IMR-90 (cell line): ENCODE data around the gene CACNA2D3. TPM values are rescaled to one million over a fixed set of nuclear protein-coding genes. Genes with fewer than 3 reads are reported as not detected.

Experiments used
- ATAC-seq: fragments of 200-7000 bp; cut with Tn5 transposase; 2 replicates; pipeline ENCODE4 v1.9.1; 2020; ENCODE audit warnings: low read depth, mild to moderate bottlenecking, moderate library complexity
- BruUV-seq: library from RNA; stranded (reverse); fragments of 400-500 nt; replicated peaks from 2 replicates; lab custom pipeline; 2021; lab: Mats Ljungman, UMichigan
- CTCF ChIA-PET: fragments of 300-600 bp; formaldehyde crosslinking; extraction: SDS; loops from one replicate; lab custom pipeline; 2021; ENCODE audit warnings: antibody characterized with exemption; lab: Yijun Ruan, JAX
- POLR2A ChIA-PET: fragments of 300-600 bp; sonication (Branson Sonifier 250); formaldehyde crosslinking; loops from one replicate; lab custom pipeline; 2022; ENCODE audit warnings: antibody characterized with exemption; ENCODE audit not compliant: unreplicated experiment; lab: Charles Lee
- DNase-seq: peaks from one replicate; pipeline ENCODE4 v3.0.0; 2013
- H2AFZ ChIP-seq: replicated peaks from 2 replicates; pipeline ENCODE3; 2013; ENCODE audit warnings: low read length, mild to moderate bottlenecking; ENCODE audit not compliant: poor library complexity
- H2AK5ac ChIP-seq: 2 replicates; pipeline ENCODE4 v1.6.1; 2013; ENCODE audit warnings: low read depth, low read length, inconsistent platforms
- H2AK9ac ChIP-seq: replicated peaks from 2 replicates; pipeline ENCODE3; 2013; ENCODE audit warnings: mild to moderate bottlenecking, low read depth, low read length, moderate library complexity; ENCODE audit not compliant: poor library complexity
- H2BK120ac ChIP-seq: 2 replicates; pipeline ENCODE4 v1.6.1; 2013; ENCODE audit warnings: low read depth, low read length, inconsistent platforms
- H2BK15ac ChIP-seq: 3 replicates; pipeline ENCODE4 v1.6.1; 2013; ENCODE audit warnings: low read depth, low read length, inconsistent platforms
- H2BK20ac ChIP-seq: 2 replicates; pipeline ENCODE4 v1.6.1; 2013; ENCODE audit warnings: low read depth, mild to moderate bottlenecking, inconsistent platforms, low read length, moderate library complexity
- H2BK5ac ChIP-seq: 2 replicates; pipeline ENCODE4 v1.6.1; 2013; ENCODE audit warnings: mild to moderate bottlenecking, low read depth, low read length, inconsistent platforms; ENCODE audit not compliant: poor library complexity, severe bottlenecking
- H3K14ac ChIP-seq: replicated peaks from 2 replicates; pipeline ENCODE4 v1.6.1; 2013; ENCODE audit warnings: low read depth, low read length, inconsistent platforms
- H3K18ac ChIP-seq: 2 replicates; pipeline ENCODE4 v1.6.1; 2013; ENCODE audit warnings: low read depth, low read length, control low read depth
- H3K23ac ChIP-seq: 2 replicates; pipeline ENCODE4 v1.6.1; 2013; ENCODE audit warnings: low read depth, low read length, inconsistent platforms
- H3K27ac ChIP-seq: 2 replicates; pipeline ENCODE4 v1.5.1; 2013; ENCODE audit warnings: mild to moderate bottlenecking, control low read depth, low read length; ENCODE audit not compliant: insufficient read depth
- H3K27me3 ChIP-seq: 2 replicates; pipeline ENCODE4 v1.6.1; 2013; ENCODE audit warnings: low read length; ENCODE audit not compliant: control insufficient read depth, insufficient read depth
- H3K36me3 ChIP-seq: 2 replicates; pipeline ENCODE4 v1.6.1; 2013; ENCODE audit warnings: low read length, mixed read lengths; ENCODE audit not compliant: control insufficient read depth, insufficient read depth
- H3K4ac ChIP-seq: 2 replicates; pipeline ENCODE4 v1.6.1; 2013; ENCODE audit warnings: low read depth, low read length, inconsistent platforms
- H3K4me1 ChIP-seq: 2 replicates; pipeline ENCODE4 v1.6.1; 2013; ENCODE audit warnings: low read length, mixed read lengths; ENCODE audit not compliant: control insufficient read depth, insufficient read depth
- H3K4me2 ChIP-seq: 2 replicates; pipeline ENCODE4 v1.6.1; 2013; ENCODE audit warnings: low read depth, mild to moderate bottlenecking, control low read depth, low read length, moderate library complexity
- H3K4me3 ChIP-seq: 2 replicates; pipeline ENCODE4 v1.5.1; 2013; ENCODE audit warnings: low read depth, mild to moderate bottlenecking, control low read depth, low read length, moderate library complexity; ENCODE audit not compliant: insufficient read depth
- H3K56ac ChIP-seq: 2 replicates; pipeline ENCODE4 v1.6.1; 2013; ENCODE audit warnings: low read length, inconsistent platforms; ENCODE audit not compliant: insufficient read depth; ENCODE audit errors: extremely low read depth
- H3K79me1 ChIP-seq, 2 experiments: 2 replicates each; pipeline ENCODE4 v1.6.1; 2013; ENCODE audit warnings: low read length in 2 of 2, inconsistent platforms in 1 of 2, low read depth in 1 of 2
- H3K9ac ChIP-seq: 2 replicates; pipeline ENCODE4 v1.6.1; 2013; ENCODE audit warnings: low read depth, low read length, control low read depth
- H3K9me1 ChIP-seq: 2 replicates; pipeline ENCODE4 v1.6.1; 2013; ENCODE audit warnings: low read length, inconsistent platforms; ENCODE audit not compliant: insufficient read depth
- H3K9me3 ChIP-seq: 2 replicates; pipeline ENCODE4 v1.6.1; 2013; ENCODE audit warnings: low read length; ENCODE audit not compliant: control insufficient read depth, insufficient read depth
- H4K20me1 ChIP-seq: 2 replicates; pipeline ENCODE4 v1.6.1; 2013; ENCODE audit warnings: low read length, inconsistent platforms; ENCODE audit not compliant: insufficient read depth
- H4K5ac ChIP-seq: 2 replicates; pipeline ENCODE4 v1.6.1; 2013; ENCODE audit warnings: mild to moderate bottlenecking, low read depth, low read length, control low read depth
- H4K8ac ChIP-seq, 2 experiments: 2 replicates each; pipeline ENCODE4 v1.6.1; 2013; ENCODE audit warnings: low read depth in 2 of 2, low read length in 2 of 2, control low read depth in 1 of 2, inconsistent platforms in 1 of 2
- H4K91ac ChIP-seq: 2 replicates; pipeline ENCODE4 v1.6.1; 2013; ENCODE audit warnings: low read depth, low read length, inconsistent platforms; ENCODE audit not compliant: insufficient read depth
- BHLHE40 ChIP-seq: fragments of 150-350 bp; IDR thresholded peaks from 2 replicates; pipeline ENCODE4 v1.6.1; 2016; ENCODE audit warnings: mild to moderate bottlenecking, low read depth, low read length
- CEBPB ChIP-seq: IDR thresholded peaks from 2 replicates; pipeline ENCODE4 v1.6.1; 2012; ENCODE audit warnings: low read depth, low read length, improper control_type of control experiment
- CHD1 ChIP-seq: IDR thresholded peaks from 2 replicates; pipeline ENCODE4 v1.6.1; 2012; ENCODE audit warnings: low read depth, low read length, improper control_type of control experiment
- FOS ChIP-seq: fragments of 150-350 bp; IDR thresholded peaks from 2 replicates; pipeline ENCODE4 v1.6.1; 2016; ENCODE audit warnings: low read depth, low read length
- MAFK ChIP-seq: IDR thresholded peaks from 2 replicates; pipeline ENCODE4 v1.6.1; 2012; ENCODE audit warnings: low read depth, low read length, improper control_type of control experiment
- MAZ ChIP-seq: IDR thresholded peaks from 2 replicates; pipeline ENCODE4 v1.6.1; 2012; ENCODE audit warnings: low read depth, mild to moderate bottlenecking, low read length, improper control_type of control experiment, moderate library complexity, borderline replicate concordance
- MXI1 ChIP-seq: IDR thresholded peaks from 2 replicates; pipeline ENCODE4 v1.6.1; 2012; ENCODE audit warnings: low read depth, mild to moderate bottlenecking, low read length, moderate library complexity, borderline replicate concordance
- NFE2L2 ChIP-seq: fragments of 150-350 bp; IDR thresholded peaks from 2 replicates; pipeline ENCODE4 v1.6.1; 2016; ENCODE audit warnings: low read depth, mild to moderate bottlenecking, low read length
- POLR2A ChIP-seq: IDR thresholded peaks from 2 replicates; pipeline ENCODE4 v1.6.1; 2012; ENCODE audit warnings: mild to moderate bottlenecking, low read depth, low read length
- RAD21 ChIP-seq: IDR thresholded peaks from 2 replicates; pipeline ENCODE4 v1.6.1; 2012; ENCODE audit warnings: low read length, improper control_type of control experiment
- RCOR1 ChIP-seq: IDR thresholded peaks from 2 replicates; pipeline ENCODE4 v1.6.1; 2012; ENCODE audit warnings: mild to moderate bottlenecking, low read length, improper control_type of control experiment; ENCODE audit not compliant: insufficient replicate concordance
- RFX5 ChIP-seq: IDR thresholded peaks from 2 replicates; pipeline ENCODE4 v1.8.0; 2012; ENCODE audit warnings: low read depth, mild to moderate bottlenecking, low read length, moderate library complexity
- SMC3 ChIP-seq: fragments of 150-350 bp; IDR thresholded peaks from 2 replicates; pipeline ENCODE4 v1.6.1; 2016; ENCODE audit warnings: low read depth, mild to moderate bottlenecking, antibody characterized with exemption, low read length, moderate library complexity
- WGBS, 2 experiments: methylation state at CpG; one replicate each; pipeline versions ENCODE4 v1.1.5 to v1.1.7; 2013; ENCODE audit warnings: missing lambda C conversion rate in 2 of 2; ENCODE audit not compliant: insufficient read length in 1 of 2; ENCODE audit errors: extremely low coverage in 2 of 2; 5-methylcytosine and 5-hydroxymethylcytosine counted together
- dilution Hi-C: fragments of 300-500 bp; cut with HindIII; formaldehyde crosslinking; loops from one replicate; pipeline ENCODE4 v1.14.3; 2018; ENCODE audit warnings: low sequenced_read_pairs; ENCODE audit not compliant: unreplicated experiment
- in situ Hi-C: fragments of 300-500 bp; cut with MboI; formaldehyde crosslinking; loops from 3 replicates; pipeline ENCODE4 v1.14.3; 2019; ENCODE audit warnings: low sequenced_read_pairs, inconsistent platforms, mixed read lengths
- intact Hi-C: fragments of 100-400 bp; cut with micrococcal nuclease; formaldehyde crosslinking; loops from 2 replicates; pipeline ENCODE4 v1.10.0; 2022
- polyA plus RNA-seq, 3 experiments: library from polyadenylated mRNA; depleted of rRNA; stranded (reverse); fragments of >200 nt; gene quantifications; 2 replicates each; pipeline ENCODE4 v1.2.3, GENCODE V29; 2012; ENCODE audit warnings: low replicate concordance in 1 of 3
- total RNA-seq: library from RNA; depleted of rRNA; stranded (reverse); fragments of >200 nt; gene quantifications from 2 replicates; pipeline ENCODE4 v1.2.3, GENCODE V29; 2012
- TF ChIP-seq, protein P1 (sequence below): fragments of 150-350 bp; IDR thresholded peaks from 2 replicates; pipeline ENCODE4 v1.6.1; 2017; ENCODE audit warnings: mild to moderate bottlenecking, antibody characterized with exemption, low read length, low read depth
- TF ChIP-seq, protein P2 (sequence below): conservative IDR thresholded peaks from 2 replicates; pipeline ENCODE4 v1.5.1; 2012; ENCODE audit warnings: mild to moderate bottlenecking, low read depth, low read length, improper control_type of control experiment

The CACNA2D3 gene
- total and polyA plus RNA-seq, 2 of the 4 experiments (the other 2 are of a cell fraction): 0.36 to 0.41 TPM

DNA sequence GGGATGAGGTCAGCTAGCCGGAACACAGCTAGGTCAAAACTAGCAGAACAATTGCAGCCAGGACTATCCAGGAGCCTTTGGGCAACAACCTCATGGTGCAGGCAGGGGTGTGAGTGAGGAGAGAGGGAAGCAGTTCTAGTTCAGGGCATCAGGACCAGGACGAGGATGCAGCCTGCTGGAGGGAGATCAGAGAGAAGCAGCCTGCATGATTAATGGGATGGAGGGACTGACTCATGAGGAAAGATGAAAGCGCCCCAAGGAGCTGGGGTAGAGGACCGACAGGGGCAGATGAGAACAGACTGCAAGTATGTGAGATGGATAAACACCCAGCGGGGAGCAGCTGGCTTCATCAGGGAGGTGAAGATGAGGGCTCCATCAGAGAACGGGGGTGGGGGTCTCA is 843.4 kb downstream of the CACNA2D3 start:
- ATAC-seq (peak; percentile 82), DNase-seq (peak; percentile 95)
- no peak overlapping the region for H3K9ac ChIP-seq
- H3K9me3 ChIP-seq: no peaks in the 10 kb centered on the region
- H2BK5ac ChIP-seq: peak overlapping the region; percentile 65
- H2BK15ac ChIP-seq: peak overlapping the region; percentile 75; the same call in 2 of the 3 replicates
- H3K4me1 ChIP-seq: peaks cover 29% of the 10 kb centered on the region
- peak overlapping the region; percentile 45 to 62; a peak in 3 of 4 replicates for H4K8ac ChIP-seq
- H4K20me1 ChIP-seq: no peaks in the 10 kb centered on the region
- intact Hi-C loops: loop anchor here (5.0 kb wide), 1 partner anchor 202 kb away; no protein-coding TSS in a partner anchor
- H3K18ac ChIP-seq: peak overlapping the region; percentile 76; the same call in 1 of the 2 replicates
- no peak overlapping the region for H3K4me3 ChIP-seq
- peak overlapping the region; percentile 61; the same call in 1 of the 2 replicates for H4K5ac ChIP-seq
- H3K4ac ChIP-seq: peak overlapping the region; percentile 91
- H3K36me3 ChIP-seq: no peaks in the 10 kb centered on the region
- H3K27me3 ChIP-seq: no peaks in the 10 kb centered on the region
- 0 out of 2 replicates have a peak overlapping the region, but pooled peaks have one; percentile 61 for H3K23ac ChIP-seq
- H2AK5ac ChIP-seq: peak overlapping the region; percentile 92
- ChIA-PET CTCF (interaction anchor here (0.8 kb wide), 1 partner anchor 203 kb away, joined by 3 read pairs; no protein-coding TSS in a partner anchor), POLR2A (interaction anchor here (0.6 kb wide), 1 partner anchor 201 kb away, joined by 3 read pairs; no protein-coding TSS in a partner anchor)
- dilution Hi-C loops: no loop called here
- H3K79me1 ChIP-seq: no peaks in the 10 kb centered on the region; a peak in 1 of 4 replicates
- no peak overlapping the region for H3K4me2 ChIP-seq
- H2AFZ ChIP-seq: peak overlapping the region; percentile 59
- peak overlapping the region; percentile 93 for H4K91ac ChIP-seq
- H3K9me1 ChIP-seq: peaks cover 28% of the 10 kb centered on the region
- peak overlapping the region; percentile 38 for H2BK120ac ChIP-seq
- 0 out of 2 replicates have a peak overlapping the region, but pooled peaks have one; percentile 30 for H3K14ac ChIP-seq
- in situ Hi-C loops: no loop called here
- H2AK9ac ChIP-seq: peak overlapping the region; percentile 57
- WGBS, 2 experiments: 6% methylated on average over 5 of the region's 6 CpGs; no CpG with 5 or more reads in 1 of the 2 experiments
- TF ChIP-seq CEBPB (no peak), MAZ (no peak), RCOR1 (peak; percentile 98), BHLHE40 (peak; percentile 25; the same call in 1 of the 2 replicates), FOS (peak; percentile 68), MXI1 (no peak), POLR2A (no peak), RFX5 (no peak), MAFK (no peak), RAD21 (no peak; the same call in 1 of the 2 replicates), NFE2L2 (no peak), CHD1 (no peak), SMC3 (no peak)
- TF ChIP-seq, protein P1, sequence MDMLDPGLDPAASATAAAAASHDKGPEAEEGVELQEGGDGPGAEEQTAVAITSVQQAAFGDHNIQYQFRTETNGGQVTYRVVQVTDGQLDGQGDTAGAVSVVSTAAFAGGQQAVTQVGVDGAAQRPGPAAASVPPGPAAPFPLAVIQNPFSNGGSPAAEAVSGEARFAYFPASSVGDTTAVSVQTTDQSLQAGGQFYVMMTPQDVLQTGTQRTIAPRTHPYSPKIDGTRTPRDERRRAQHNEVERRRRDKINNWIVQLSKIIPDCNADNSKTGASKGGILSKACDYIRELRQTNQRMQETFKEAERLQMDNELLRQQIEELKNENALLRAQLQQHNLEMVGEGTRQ: no peak
- TF ChIP-seq, protein P2, sequence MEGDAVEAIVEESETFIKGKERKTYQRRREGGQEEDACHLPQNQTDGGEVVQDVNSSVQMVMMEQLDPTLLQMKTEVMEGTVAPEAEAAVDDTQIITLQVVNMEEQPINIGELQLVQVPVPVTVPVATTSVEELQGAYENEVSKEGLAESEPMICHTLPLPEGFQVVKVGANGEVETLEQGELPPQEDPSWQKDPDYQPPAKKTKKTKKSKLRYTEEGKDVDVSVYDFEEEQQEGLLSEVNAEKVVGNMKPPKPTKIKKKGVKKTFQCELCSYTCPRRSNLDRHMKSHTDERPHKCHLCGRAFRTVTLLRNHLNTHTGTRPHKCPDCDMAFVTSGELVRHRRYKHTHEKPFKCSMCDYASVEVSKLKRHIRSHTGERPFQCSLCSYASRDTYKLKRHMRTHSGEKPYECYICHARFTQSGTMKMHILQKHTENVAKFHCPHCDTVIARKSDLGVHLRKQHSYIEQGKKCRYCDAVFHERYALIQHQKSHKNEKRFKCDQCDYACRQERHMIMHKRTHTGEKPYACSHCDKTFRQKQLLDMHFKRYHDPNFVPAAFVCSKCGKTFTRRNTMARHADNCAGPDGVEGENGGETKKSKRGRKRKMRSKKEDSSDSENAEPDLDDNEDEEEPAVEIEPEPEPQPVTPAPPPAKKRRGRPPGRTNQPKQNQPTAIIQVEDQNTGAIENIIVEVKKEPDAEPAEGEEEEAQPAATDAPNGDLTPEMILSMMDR: peak; percentile 4; the same call in 1 of the 2 replicates
- BruUV-seq: no TSS peak
- no peak overlapping the region; the same call in 1 of the 2 replicates for H3K56ac ChIP-seq
- H2BK20ac ChIP-seq: peak overlapping the region; percentile 89
- peak overlapping the region; percentile 28; the same call in 1 of the 2 replicates for H3K27ac ChIP-seq
